A673 (cell line): Measurements from ENCODE around the gene ATP6V1A. TPM values are rescaled to one million over a fixed set of nuclear protein-coding genes. Genes with fewer than 3 reads are reported as not detected.
A peak's percentile ranks its signal among the peaks of the same experiment; 100 is the strongest.

ENCODE experiments used
- BruUV-seq: library from RNA; stranded (reverse); fragments of 400-500 nt; replicated peaks from 2 replicates; lab custom pipeline; 2021; lab: Mats Ljungman, UMichigan
- CTCF ChIA-PET: fragments of 300-600 bp; sonication (Branson Sonifier 250); formaldehyde crosslinking; loops from one replicate; lab custom pipeline; 2022; ENCODE audit warnings: antibody characterized with exemption; lab: Charles Lee
- POLR2A ChIA-PET: fragments of 300-600 bp; sonication (Branson Sonifier 250); formaldehyde crosslinking; loops from one replicate; lab custom pipeline; 2022; ENCODE audit warnings: antibody characterized with exemption; ENCODE audit not compliant: low non-redundant PET; lab: Charles Lee
- DNase-seq: peaks from one replicate; pipeline ENCODE4 v3.0.0-alpha.2; 2015; ENCODE audit warnings: low spot score
- H3K27ac ChIP-seq: fragments of 200-600 bp; sonication (generic); 2 replicates; pipeline ENCODE4 v1.5.1; 2016; ENCODE audit warnings: mixed run types, low read depth, mild to moderate bottlenecking, mixed read lengths, antibody characterized with exemption, low read length; ENCODE audit not compliant: poor library complexity, severe bottlenecking
- H3K27me3 ChIP-seq: fragments of 200-600 bp; sonication (generic); replicated peaks from 2 replicates; pipeline ENCODE4 v1.6.1; 2017; ENCODE audit warnings: mixed run types, low read depth, mild to moderate bottlenecking, mixed read lengths, antibody characterized with exemption, low read length; ENCODE audit not compliant: insufficient read depth, poor library complexity
- H3K36me3 ChIP-seq: fragments of 200-600 bp; sonication (generic); 2 replicates; pipeline ENCODE4 v1.6.1; 2016; ENCODE audit warnings: mixed run types, mild to moderate bottlenecking, mixed read lengths, antibody characterized with exemption, low read length; ENCODE audit not compliant: insufficient read depth, poor library complexity, severe bottlenecking
- H3K4me1 ChIP-seq: fragments of 200-600 bp; sonication (generic); 2 replicates; pipeline ENCODE4 v1.6.1; 2017; ENCODE audit warnings: mixed run types, mild to moderate bottlenecking, mixed read lengths, antibody characterized with exemption, low read length; ENCODE audit not compliant: insufficient read depth, poor library complexity, severe bottlenecking
- H3K4me3 ChIP-seq: fragments of 200-600 bp; sonication (generic); 2 replicates; pipeline ENCODE4 v1.5.1; 2016; ENCODE audit warnings: low read depth, mixed run types, mild to moderate bottlenecking, mixed read lengths, low read length; ENCODE audit not compliant: poor library complexity, severe bottlenecking
- H3K9me3 ChIP-seq: fragments of 200-600 bp; sonication (generic); 2 replicates; pipeline ENCODE4 v1.6.1; 2016; ENCODE audit warnings: mixed run types, low read depth, mild to moderate bottlenecking, mixed read lengths, antibody characterized with exemption, low read length; ENCODE audit not compliant: poor library complexity, severe bottlenecking
- EZH2 ChIP-seq: fragments of 200-600 bp; sonication (generic); IDR thresholded peaks from 2 replicates; pipeline ENCODE4 v1.6.1; 2017; ENCODE audit warnings: borderline replicate concordance, low read depth, mild to moderate bottlenecking, mixed read lengths, antibody characterized with exemption, low read length; ENCODE audit not compliant: poor library complexity, severe bottlenecking
- intact Hi-C: fragments of 100-400 bp; cut with micrococcal nuclease; formaldehyde crosslinking; loops from one replicate; pipeline ENCODE4 v1.10.0; 2022; ENCODE audit not compliant: unreplicated experiment
- total RNA-seq: library from RNA; stranded (reverse); gene quantifications from 2 replicates; pipeline ENCODE4 v1.2.3, GENCODE V29; 2021
- TF ChIP-seq, protein P1 (sequence below): fragments of 300-800, 200-600 bp; sonication (generic); conservative IDR thresholded peaks from 2 replicates; pipeline ENCODE4 v1.5.1; 2017; ENCODE audit warnings: low read depth, mild to moderate bottlenecking, antibody characterized with exemption, low read length, moderate library complexity, mixed read lengths

The ATP6V1A gene
- total RNA-seq, 1 experiment from 2014 or later, result 69.4 TPM

DNA sequence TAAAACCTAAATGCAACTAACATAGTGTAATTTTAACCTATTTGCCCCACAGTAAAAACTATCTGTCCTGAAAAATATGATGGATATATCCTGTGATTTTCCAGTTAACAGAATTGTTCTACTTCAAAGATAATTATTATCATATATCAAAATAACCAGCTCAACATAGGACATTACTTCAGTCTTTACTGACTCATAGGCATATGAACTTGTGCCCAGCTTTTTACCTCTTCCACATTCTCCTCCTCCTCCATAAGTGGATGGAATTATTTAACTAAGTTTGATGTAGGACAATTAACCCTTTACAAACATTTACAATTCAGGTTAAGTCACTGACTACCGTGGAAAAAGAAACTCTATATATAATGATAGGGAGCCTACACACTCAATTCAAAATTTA is 27.5 kb upstream of the ATP6V1A start:
- CTCF ChIA-PET, result no interaction called here

DNA sequence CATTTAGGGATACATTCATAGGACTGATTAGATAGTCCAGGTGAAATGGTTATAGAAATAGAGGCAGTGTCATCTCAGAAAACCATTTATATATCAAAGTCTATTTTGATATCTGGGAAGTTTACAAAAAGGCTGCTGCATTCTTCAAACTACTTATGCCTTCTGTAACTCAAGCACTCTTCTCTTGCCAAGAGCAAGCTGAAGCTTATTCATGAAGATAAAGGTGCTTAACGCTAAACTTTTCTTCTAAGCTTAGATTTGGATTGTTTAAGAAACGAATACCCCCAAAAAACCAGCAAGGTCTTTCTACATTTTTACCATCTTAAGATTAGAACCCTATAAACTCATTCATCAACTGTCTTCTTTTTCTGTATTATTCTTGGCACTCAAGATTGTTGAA is 27.1 kb upstream of the ATP6V1A start:
- CTCF ChIA-PET, result no interaction called here
- BruUV-seq, result no TSS peak
- DNase-seq, result no peak
- intact Hi-C loops, result no loop called here
- POLR2A ChIA-PET, result no interaction called here
- Histone ChIP-seq H3K27ac (no peak overlapping the region), H3K9me3 (no peaks in the 10 kb centered on the region), H3K36me3 (peaks cover 68% of the 10 kb centered on the region), H3K4me3 (no peak overlapping the region), H3K4me1 (no peaks in the 10 kb centered on the region), H3K27me3 (no peaks in the 10 kb centered on the region)
- TF ChIP-seq, protein P1, sequence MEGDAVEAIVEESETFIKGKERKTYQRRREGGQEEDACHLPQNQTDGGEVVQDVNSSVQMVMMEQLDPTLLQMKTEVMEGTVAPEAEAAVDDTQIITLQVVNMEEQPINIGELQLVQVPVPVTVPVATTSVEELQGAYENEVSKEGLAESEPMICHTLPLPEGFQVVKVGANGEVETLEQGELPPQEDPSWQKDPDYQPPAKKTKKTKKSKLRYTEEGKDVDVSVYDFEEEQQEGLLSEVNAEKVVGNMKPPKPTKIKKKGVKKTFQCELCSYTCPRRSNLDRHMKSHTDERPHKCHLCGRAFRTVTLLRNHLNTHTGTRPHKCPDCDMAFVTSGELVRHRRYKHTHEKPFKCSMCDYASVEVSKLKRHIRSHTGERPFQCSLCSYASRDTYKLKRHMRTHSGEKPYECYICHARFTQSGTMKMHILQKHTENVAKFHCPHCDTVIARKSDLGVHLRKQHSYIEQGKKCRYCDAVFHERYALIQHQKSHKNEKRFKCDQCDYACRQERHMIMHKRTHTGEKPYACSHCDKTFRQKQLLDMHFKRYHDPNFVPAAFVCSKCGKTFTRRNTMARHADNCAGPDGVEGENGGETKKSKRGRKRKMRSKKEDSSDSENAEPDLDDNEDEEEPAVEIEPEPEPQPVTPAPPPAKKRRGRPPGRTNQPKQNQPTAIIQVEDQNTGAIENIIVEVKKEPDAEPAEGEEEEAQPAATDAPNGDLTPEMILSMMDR, result no peak
- TF ChIP-seq EZH2, result no peak

More for the DNA sequence above, 27.5 kb upstream of the ATP6V1A start:
- DNase-seq, result no peak
- H3K36me3 ChIP-seq, result peaks cover 66% of the 10 kb centered on the region
- no peaks in the 10 kb centered on the region for H3K9me3 ChIP-seq
- intact Hi-C loops, result no loop called here
- H3K27me3 ChIP-seq, result no peaks in the 10 kb centered on the region
- POLR2A ChIA-PET, result no interaction called here
- no peak overlapping the region for H3K27ac ChIP-seq
- no peak overlapping the region for H3K4me3 ChIP-seq
- BruUV-seq, result TSS peak; percentile 35
- no peaks in the 10 kb centered on the region for H3K4me1 ChIP-seq
- TF ChIP-seq, protein P1, result no peak
- no peak for TF ChIP-seq EZH2

DNA sequence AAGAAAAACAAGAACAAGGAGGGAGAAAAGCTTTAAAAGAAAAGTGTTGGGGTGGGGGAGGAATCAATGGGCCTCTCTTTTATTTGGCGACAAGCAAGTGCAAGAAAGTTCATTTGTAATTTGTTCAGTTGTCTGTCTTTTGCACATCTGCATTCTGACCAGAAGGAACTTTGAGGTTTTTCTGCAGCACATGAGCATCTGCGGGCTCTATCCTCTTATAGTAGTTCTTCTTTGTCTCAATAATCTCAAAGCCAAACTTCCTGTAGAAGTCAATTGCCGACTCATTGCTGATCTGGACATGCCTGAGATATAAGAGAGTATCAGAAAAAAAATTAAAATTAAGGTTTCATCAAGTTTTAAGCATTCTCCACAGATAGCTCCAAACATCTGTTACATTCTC is 25.2 kb upstream of the ATP6V1A start:
- no peaks in the 10 kb centered on the region for H3K9me3 ChIP-seq
- H3K4me1 ChIP-seq, result no peaks in the 10 kb centered on the region
- H3K27me3 ChIP-seq, result no peaks in the 10 kb centered on the region
- no TSS peak for BruUV-seq
- DNase-seq, result no peak
- intact Hi-C loops, result no loop called here
- no peak for TF ChIP-seq EZH2
- TF ChIP-seq, protein P1, result no peak
- H3K36me3 ChIP-seq, result peaks cover 65% of the 10 kb centered on the region
- peak overlapping the region; percentile 43 for H3K27ac ChIP-seq
- no peak overlapping the region for H3K4me3 ChIP-seq
- CTCF ChIA-PET, result no interaction called here
- POLR2A ChIA-PET, result interaction anchor here (0.5 kb wide), 1 partner anchor 26 kb away, joined by 3 read pairs; no protein-coding TSS in a partner anchor
